ENCODE measurements around the gene MKRN1.
A peak's percentile ranks its signal among the peaks of the same experiment; 100 is the strongest.
"Not testable (repeated sequence)": the region's sequence is repeated elsewhere in the genome, so short reads cannot be mapped to it uniquely, and the experiment has no call there.

MKRN1 gene

DNA sequence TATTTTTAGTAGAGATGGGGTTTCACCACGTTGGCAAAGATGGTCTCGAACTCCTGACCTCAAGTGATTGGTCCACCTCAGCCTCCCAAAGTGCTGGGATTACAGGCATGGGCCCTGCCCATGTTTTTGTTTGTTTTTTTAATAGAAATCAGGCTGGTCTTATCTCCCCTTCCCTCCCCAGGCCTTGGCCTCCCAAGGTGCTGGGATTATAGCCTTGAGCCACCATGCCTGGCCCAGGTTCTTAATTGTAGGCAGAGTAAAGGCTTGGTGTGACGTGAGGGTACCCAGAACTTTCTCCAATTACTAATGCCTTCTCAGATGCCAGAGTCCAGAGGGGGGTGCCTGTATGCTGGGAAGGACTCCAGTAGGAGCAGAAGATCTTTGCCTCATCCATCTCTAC lies 5.2 kb upstream of the MKRN1 start:
- no peak for DNase-seq

DNA sequence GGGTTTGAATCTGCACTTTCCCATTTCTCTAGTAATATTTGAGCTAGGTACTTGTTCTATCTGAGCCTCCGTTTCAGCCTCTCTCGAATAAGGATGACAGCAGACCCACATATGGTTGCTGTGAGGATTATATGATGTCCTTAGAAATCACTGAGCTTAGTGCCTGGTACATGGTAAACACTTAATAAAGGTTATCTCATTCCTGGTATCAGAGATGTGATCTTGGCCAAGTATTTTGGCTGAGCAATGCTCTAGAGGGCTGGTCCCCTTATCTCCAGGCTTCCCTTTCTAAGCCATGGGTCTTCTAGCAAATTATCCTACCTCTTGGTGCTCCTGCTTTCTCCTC lies 407 bp upstream of the MKRN1 start:
- no peak for DNase-seq

DNA sequence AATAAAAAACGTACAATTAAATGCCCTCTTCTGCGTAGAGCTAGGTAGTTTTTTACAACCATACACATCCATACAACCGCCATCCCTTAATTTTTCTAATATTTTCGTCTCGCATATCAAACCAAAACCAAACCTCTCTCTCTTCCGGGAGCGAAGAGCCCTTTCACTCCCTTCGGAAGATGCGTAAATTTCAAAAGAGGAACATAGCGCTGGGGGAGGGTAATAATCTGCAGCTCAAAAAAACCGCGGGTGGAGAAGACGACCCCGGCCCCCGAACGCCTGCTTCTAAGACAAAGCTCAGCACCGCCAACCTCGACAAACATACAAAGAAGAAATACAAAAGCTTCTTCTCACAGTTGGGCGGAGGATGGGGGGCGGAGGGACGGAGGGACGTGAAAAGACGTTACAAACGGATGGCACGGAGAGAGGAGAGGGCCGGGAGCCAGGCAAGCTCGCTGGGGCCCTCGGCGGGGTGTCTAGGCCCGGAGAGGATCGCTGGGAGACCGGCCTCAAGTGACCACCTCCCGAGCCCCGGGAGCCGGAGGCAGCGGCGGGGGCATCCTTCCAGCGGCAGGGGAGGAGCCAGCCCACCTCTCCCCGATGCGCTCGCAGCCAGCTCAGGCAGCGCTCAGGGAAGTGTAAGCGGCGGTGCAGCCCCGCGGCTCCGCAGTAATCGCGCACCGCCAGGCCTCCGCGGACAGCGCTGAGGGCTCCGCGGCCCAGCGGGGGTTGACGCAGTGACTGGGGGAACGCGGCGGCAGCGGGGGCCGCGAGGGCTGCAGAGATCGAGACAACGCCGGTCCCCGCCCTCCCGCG lies 851 bp downstream of the MKRN1 start:
- peak; percentile 38 for DNase-seq

DNA sequence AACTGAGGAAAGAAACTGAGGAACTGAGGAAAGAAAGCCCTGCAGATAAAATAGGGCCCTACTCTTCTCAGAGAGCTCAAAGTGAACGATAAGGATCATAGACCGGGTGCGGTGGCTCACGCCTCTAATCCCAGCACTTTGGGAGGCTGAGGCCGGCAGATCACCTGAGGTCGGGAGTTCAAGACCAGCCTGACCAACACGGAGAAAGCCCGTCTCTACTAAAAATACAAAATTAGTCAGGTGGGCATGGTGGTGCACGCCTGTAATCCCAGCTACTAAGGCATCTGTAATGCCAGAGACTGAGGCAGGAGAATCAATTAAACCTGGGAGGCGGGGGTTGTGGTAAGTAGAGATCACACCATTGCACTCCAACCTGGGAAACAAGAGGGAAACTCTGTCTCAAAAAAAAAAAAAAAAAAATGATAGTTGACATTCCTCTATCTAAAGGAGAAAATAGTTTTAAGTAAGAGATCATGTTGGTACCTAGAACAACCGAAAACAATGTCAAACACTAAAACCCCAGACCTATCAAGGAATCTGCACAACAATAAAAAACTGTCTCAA lies 2.5 kb downstream of the MKRN1 start:
- DNase-seq: no peak

DNA sequence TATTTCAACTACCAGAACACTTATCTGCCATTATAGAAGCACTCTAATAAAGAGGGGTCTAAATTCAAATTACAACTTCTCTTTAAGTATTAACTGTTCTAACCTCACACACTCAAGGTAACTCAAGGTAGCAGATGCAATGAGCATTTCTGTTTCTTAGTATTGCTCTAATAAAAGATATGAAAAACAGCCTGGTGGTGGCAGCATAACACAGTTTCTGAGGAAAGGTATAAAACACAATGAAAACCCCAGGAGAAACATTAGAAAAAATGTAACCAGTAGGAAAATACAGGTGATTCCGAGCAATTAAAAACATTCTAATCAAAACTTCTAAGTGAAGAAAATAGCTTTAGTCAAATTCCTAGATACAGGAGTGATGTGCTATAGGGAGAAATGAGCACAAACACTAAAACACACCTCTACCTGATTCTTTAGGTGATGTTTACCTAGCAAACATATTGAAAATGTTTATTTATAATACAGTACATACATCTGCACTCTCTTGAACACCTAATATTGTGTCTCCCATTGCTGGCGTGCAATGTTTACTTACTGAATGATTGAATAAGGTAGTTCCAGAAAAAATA lies 3.5 kb downstream of the MKRN1 start:
- peak; percentile 39 for DNase-seq

DNA sequence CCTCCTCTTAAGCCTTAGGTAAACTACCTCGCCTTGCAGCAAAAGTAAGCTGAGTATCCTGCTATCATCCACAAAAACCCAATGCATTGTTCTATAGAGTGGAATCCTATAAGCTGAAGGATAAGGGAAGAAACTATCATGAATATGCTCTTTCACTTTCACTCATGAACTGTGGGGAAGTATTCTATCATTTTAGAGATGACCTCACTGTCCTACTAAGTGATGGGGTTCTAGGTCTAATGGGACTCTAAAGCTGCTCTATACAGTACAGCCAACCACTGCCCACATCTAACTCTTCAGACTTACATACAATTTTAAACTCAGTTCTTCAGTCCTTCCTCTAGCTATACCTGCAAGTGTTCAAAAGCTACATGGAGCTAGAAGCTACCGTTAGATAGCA lies 16.2 kb downstream of the MKRN1 start:
- no peak for DNase-seq

DNA sequence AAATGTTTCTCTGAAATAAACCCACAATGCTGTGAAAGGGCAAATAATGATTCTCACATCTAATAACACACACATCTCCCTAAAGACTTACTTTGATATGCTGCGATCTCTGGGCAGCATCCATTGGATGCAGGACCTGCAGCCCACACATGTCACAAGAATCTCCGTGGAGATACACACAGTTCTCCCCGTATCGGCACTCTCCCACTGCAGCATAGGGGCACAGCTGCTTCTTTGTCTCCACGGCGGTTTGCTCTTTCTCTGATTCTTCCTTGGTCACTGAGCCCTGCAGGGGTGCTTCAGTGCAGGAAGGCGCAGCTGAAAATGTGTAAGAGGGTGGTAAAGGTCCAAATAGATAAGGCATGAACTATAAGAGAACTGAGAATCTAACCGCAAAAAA lies 20.4 kb downstream of the MKRN1 start:
- DNase-seq: no peak

DNA sequence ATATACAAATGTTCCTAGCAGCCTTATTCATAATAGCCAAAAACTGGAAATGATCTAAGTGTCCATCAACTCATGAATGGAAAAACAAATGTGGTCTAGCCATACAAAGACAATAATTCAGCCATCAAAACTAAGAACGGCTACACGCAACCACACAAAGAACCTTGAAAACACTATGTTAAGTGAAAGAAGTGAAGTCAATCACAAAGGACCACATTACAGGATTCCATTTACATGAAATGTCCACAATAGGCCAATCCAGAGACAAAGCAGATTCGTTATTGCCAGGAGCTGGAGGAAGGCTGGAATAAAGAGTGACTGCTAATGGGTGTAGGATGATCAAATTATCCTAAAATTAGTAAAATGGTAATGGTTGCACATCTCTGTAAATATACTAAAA lies 21.1 kb downstream of the MKRN1 start:
- DNase-seq: no peak

DNA sequence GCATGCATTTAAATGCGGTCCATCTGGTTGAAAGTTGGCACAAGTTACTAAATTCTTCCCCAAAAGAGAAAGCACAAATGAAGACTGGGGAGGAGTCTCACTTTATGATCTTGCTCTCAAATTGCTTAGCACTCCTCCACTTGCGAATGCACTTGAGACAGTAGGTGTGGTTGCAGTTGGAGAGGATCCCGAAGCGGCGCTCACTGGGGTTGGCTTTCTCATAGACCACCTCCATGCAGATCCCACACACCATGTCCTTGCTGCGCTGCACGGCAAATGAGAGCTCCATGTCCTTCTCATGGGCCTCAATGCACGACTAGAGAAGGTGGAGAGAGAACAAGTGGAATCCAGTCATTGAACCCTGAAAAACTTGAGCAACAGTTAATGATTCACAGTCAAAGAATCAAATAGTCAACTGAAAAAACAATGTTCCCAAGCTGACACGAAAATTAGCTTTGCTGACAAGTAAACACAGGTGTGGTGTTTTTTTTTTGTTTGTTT lies 22.7 kb downstream of the MKRN1 start:
- no peak for DNase-seq

DNA sequence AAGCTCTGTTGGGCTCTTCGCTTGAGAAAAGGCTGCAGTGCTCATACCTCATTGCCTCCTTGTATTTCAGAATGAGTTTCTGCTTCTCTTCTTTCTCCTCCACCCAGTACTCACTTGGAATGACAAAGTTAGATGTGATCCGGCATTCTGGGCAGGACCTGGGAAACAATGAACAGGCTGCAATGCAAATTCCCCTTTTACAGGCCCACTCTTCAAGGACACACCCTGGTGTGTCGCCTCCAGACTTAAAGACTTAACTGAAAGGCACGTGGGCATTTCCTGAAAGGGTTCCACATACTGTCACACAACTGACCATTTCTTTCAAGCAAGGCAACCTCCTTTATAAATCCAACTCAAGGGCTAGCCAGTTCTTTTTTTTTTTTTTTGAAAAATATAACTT lies 23.6 kb downstream of the MKRN1 start:
- no peak for DNase-seq

DNA sequence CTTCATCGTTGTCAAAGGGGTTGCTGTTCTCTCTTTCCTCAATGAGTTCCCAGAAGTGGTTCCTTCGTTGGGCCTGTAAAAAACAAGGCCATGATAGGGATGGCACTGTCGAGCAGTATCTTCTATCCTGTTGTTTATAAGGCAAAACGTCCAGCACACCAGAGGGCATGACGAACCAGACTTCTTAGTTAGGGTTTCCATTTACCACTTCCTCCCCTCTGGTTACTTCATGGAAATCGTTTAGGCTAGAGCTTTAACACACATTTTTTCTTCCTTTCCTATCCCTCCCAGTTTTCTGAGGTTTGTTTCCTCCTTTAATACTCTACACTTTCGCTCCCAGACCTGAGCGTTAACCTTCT lies 24.7 kb downstream of the MKRN1 start:
- no peak for DNase-seq

DNA sequence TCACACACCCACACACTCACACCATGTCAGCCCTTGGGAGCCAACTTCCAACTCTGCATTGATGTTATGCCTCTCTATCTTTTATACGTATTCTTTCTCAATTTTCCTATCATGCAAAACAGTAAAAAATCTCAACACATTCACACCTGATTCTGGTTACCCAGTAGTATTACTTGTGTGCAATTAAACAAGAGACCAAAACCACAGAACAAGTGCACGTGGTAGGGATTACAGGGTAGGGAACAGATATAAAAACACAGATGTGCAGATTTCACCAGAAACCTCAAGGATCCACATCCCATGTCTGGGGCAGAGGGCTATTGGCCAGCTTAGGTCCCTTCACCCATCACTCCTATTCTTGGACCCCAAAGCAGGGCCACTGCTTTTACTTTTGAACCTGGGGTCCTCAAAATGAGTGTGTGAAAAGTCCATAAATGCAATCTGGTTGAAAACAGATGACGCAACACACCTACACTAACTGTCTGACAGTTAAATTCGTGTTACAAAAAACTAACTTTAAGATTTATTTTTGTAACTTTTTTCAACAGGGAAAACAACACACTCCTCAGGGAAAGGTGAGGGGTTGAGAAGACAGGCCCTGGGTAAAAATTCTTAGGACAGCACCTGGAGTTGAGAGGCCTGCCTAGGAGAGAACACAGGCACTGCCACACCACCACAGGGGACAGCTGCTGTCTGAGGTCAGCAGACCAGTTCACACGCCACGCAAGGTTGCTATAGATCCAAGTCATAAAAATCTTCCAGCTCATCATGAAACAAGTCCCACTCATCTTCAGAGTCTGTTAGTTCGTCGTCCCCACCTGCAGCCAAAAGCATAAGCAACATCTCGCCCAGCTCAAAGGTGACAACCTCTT lies 25.3 kb downstream of the MKRN1 start:
- not testable (repeated sequence) for DNase-seq

DNA sequence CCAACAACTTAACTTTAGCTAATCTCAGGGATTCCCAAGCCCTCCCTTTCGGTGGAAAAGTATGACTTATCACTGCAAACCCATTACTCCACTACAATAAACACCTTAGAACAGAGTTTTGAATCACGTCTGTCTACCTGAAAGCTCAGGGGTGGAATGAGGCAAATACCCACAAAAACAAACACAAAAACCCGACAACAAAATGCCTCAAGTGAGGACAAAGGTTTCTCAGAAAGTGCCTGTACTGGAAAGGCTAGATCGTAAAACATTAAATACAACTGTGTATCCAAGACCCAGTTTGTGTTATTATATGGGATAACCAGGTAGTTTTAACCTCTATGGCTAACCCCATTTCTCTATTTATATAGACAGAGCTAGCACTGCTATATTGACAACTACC lies 26.0 kb downstream of the MKRN1 start:
- no peak for DNase-seq

DNA sequence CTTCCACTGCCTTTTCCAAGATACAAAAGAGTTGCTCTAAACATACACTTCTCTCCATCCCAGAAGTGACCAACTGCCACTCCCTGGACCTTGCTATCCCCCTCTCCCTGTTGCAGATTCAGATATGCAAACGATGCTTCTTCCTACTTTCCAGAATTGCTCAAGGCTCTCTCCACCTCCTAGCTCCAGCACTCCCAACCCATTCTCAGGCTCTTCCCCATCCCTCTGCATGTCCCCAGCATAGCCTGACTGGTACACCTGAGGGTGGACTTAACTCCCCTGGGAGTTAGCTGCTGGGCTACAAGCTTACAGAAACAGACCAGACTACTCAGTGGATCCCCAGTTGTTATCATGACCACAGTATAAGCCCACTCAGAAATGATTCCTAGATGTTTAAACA lies 27.6 kb downstream of the MKRN1 start:
- no peak for DNase-seq

DNA sequence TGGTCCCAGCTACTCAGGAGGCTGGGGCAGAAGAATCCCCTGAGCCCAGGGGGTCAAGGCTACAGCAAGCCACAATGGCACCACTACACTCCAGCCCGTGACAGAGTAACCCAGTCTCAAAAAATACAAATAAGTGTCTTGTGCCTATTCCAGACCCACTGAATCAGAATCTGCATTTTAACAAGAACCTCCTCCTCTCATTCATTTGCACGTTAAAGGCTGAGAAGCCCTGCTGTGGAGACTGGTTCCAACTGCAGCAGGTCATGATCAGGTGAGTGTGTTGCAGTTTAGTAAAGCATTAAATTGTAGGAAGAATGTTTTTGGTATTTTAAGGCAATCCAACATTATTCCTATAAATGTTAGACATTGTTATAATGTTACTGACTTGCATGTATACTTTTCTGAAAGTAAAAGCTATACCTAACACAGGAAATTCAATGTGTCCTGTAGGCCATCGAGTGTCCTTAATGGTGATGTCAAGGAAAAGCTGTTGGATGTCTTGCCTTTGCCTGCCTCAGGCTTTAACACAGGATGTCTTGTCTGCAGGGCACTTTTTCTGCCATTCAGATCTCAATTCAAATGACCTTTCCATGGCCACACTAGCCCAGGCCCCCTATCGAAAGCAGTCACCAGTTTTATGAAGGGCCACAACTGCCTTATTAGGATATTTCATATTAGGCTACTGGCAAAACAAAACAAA lies 30.4 kb downstream of the MKRN1 start:
- no peak for DNase-seq

DNA sequence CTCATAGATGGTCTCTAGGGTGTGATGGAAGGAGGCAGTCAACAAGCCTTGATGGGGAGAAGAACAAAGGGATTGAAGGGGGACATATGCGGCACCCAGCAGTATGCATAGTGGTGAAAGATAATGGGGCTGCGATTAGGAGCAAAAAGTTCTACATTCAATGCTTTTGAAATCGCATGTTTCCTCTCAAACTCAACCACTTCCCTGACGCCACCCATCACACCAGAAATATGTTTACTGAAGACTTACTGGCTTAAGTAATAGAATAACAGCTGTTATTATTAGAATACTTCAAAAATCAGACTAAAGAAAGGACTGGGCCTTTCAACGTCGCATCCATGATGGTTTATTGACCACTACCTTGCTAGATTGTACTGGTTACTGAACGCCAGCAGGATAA lies 31.5 kb downstream of the MKRN1 start:
- no peak for DNase-seq

DNA sequence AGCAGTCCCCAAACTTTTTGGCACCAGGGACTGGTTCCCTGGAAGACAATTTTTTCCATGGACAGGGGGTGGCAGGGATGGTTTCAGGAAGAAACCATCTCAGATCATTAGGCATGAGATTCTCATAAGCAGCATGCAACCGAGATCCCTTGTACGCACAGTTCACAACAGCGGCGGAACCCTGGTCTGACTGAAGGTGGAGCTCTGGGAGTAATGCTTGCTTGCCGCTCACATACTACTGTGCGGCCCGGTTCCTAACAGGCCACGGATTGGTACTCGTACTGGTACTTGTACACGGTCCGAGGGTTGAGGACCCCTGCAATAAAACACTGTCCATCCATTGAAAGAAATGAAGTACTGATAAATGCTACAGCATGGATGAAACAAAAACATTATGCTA lies 32.8 kb downstream of the MKRN1 start:
- no peak for DNase-seq

DNA sequence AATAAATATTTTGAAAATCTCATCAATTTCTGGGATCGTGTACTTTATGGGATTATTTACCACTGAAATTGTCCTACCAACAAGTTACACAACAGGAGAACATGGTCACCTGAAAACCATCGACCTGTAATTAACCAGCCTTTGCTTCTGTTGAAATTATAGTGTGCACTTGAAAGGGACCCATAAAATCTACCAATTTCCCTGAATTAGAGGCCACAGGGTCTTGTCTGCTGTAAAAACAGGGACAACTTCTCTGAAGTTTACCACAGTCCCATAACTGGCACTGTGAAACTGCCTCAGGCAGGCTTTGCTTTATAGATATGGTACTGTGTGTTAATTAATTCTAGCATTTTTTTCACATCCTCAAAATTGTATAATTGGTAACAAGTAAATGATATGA lies 37.8 kb downstream of the MKRN1 start:
- no peak for DNase-seq

DNA sequence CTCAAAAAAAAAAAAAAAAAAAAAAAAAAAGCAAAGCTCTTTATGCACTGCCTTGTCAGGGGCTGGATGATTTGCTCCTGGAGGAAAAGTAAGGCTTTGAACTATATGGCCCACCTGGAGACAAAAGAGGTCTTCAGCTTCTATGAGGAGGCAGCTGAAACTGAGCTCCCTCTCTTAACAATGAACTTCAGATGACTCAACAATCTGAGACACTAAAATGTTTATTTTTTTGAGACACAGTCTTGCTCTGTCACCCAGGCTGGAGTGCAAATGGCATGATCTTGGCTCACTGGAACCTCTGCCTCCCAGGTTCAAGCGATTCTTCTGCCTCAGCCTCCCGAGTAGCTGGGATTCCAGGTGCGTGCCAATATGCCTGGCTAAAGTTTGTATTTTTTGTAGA lies 38.7 kb downstream of the MKRN1 start:
- DNase-seq: no peak

DNA sequence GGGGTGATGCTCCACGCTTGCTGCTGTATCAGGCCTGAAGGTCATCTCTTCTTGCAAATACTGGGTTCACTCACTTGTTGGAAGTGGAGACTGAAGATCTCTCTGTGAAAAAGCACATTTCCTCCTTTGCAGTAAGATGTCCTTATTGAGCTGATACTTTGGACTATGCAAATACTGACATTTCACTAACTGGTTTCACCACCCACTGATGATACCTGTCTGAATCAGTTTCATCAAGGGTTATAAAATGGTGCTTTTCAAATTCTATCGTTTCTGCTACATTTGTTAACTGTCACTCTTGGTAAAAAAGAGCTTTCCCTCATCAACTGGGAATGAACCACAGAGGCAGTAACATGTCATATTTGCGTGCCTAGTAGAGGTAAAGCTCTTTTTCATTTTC lies 39.9 kb downstream of the MKRN1 start:
- no peak for DNase-seq

DNA sequence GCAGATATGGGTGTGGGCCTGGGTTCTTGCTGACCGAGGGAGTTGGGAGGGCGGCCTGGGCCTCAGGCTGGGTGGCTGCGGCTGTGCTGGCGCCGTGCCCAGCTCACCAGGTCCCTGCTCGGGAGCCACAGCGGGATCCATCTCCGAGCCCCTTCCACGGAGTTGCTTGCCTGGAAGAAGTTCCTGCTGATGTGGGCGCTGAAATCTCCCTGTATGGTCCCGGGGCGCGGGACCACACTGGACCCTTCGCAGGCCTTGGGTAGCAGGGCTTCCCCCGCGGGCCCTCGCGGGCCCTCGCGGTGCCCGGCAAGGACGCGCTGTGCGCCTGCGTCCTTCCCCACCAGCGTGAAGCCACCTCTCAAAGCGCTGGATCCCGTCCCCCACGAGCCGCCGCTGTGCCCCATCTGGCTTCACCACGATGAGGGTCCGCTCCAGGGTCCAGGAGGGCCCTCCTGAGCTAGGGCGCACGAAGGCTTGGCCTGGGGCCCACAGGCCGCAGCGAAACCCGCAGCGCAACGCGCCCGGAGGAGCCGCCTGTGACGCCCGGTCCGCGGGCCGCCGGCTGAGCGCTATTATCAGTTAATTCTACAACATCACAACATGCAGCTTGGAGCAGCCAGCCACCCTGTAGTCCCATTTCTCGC lies 43.9 kb downstream of the MKRN1 start:
- no peak for DNase-seq

DNA sequence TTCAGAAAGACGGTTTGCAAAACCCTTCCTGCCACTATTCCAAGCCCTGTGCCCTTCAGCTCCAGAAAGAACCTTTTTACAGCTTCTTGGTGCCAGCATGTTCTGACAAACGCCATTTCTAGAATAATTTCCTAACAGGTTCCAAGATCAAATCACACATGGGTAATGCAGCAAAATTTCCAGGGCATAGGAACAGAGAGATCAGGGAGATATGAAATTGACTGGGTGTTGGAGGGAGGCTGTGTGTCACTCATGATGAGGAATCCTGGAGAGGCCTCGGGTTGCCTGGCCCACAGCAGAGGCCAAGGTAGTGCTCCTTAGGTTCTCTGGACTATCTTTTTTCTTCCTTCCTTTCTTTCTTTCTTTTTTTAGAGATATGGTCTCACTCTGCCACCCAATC lies 45.9 kb downstream of the MKRN1 start:
- DNase-seq: no peak

DNA sequence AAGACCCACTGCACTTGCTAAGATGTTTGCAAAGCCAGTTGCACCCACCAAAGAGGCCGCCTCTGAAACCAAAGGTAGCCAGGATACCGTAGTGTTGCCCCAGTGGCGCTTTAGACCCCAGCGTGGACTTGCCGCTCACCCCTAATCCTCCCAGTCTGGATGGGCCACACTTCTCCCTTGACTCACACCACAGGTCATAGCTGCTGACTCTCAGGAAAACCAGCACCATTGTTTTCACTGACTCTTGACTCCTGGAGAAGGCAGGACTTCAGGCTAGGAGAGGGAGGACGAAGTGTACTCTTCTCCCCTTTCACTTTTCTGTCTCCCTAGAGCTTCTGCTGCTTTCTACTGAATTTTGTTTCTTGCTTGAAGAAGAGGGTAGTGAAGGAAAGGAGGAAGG lies 53.2 kb downstream of the MKRN1 start:
- DNase-seq: no peak

Data from EL (cell line).